GM12878 (cell line): ENCODE data around the gene CAMKK1. TPM values are rescaled to one million over a fixed set of nuclear protein-coding genes. Genes with fewer than 3 reads are reported as not detected.

Source experiments
- ATAC-seq: fragments of 200-7000 bp; cut with Tn5 transposase; 3 replicates; pipeline ENCODE4 v1.9.1; 2020; ENCODE audit warnings: mild to moderate bottlenecking, moderate library complexity
- BruUV-seq: library from RNA; stranded (reverse); fragments of 400-500 nt; replicated peaks from 2 replicates; lab custom pipeline; 2021; lab: Mats Ljungman, UMichigan
- CTCF ChIA-PET: fragments of 300-600 bp; sonication (Branson Sonifier 250); formaldehyde crosslinking; extraction: SDS; loops from one replicate; lab custom pipeline; 2021; ENCODE audit warnings: inconsistent platforms; lab: Yijun Ruan, JAX
- POLR2A ChIA-PET: fragments of 350-600 bp; formaldehyde crosslinking; extraction: SDS; loops from one replicate; lab custom pipeline; 2021; ENCODE audit warnings: inconsistent platforms; lab: Charles Lee
- RAD21 ChIA-PET: fragments of 300-600 bp; sonication (Branson Sonifier 250); formaldehyde crosslinking; loops from one replicate; lab custom pipeline; 2023; ENCODE audit warnings: antibody characterized with exemption; ENCODE audit not compliant: unreplicated experiment; lab: Charles Lee
- SMC1A ChIA-PET: fragments of 300-600 bp; sonication (Branson Sonifier 250); formaldehyde crosslinking; loops from one replicate; lab custom pipeline; 2023; ENCODE audit not compliant: unreplicated experiment, uncharacterized antibody; lab: Charles Lee
- DNase-seq: peaks from one replicate; pipeline ENCODE4 v3.0.0-alpha.2; 2011; ENCODE audit warnings: low read depth, low spot score
- FAIRE-seq: peaks from 3 replicates; lab custom pipeline; 2011; peaks lifted over from hg19 to GRCh38; lab: Jason Lieb, UNC
- H2AFZ ChIP-seq: 2 replicates; pipeline ENCODE4 v1.6.0; 2011; ENCODE audit warnings: low read depth, low read length, control low read depth; ENCODE audit not compliant: control insufficient read depth
- H3K27ac ChIP-seq: 2 replicates; pipeline ENCODE4 v1.5.1; 2011; ENCODE audit warnings: control low read depth; ENCODE audit not compliant: control insufficient read depth, insufficient read depth
- H3K27me3 ChIP-seq, 2 experiments: replicated peaks in 1 of 2; 2 replicates each; pipeline versions ENCODE4 v1.6.0 to v1.6.1; 2011; ENCODE audit warnings: low read length in 1 of 2; ENCODE audit not compliant: control insufficient read depth in 2 of 2, insufficient read depth in 2 of 2
- H3K36me3 ChIP-seq, 2 experiments: 2 replicates each; pipeline ENCODE4 v1.5.1; 2011; ENCODE audit warnings: low read length in 1 of 2; ENCODE audit not compliant: control insufficient read depth in 2 of 2, insufficient read depth in 2 of 2
- H3K4me1 ChIP-seq: 2 replicates; pipeline ENCODE4 v1.6.1; 2011; ENCODE audit warnings: mild to moderate bottlenecking, low read length, moderate library complexity, mixed read lengths; ENCODE audit not compliant: control insufficient read depth, insufficient read depth
- H3K4me2 ChIP-seq: 2 replicates; pipeline ENCODE4 v1.6.0; 2011; ENCODE audit warnings: control low read depth; ENCODE audit not compliant: control insufficient read depth, insufficient read depth
- H3K4me3 ChIP-seq: fragments of 200-600 bp; sonication (generic); 2 replicates; pipeline ENCODE4 v1.5.1; 2016
- H3K79me2 ChIP-seq: 2 replicates; pipeline ENCODE4 v1.6.0; 2011; ENCODE audit warnings: low read length; ENCODE audit not compliant: control insufficient read depth, insufficient read depth
- H3K9ac ChIP-seq: 2 replicates; pipeline ENCODE4 v1.8.0; 2011; ENCODE audit warnings: low read length, control low read depth, mixed read lengths; ENCODE audit not compliant: control insufficient read depth, insufficient read depth
- H3K9me3 ChIP-seq: replicated peaks from 3 replicates; pipeline ENCODE4 v1.5.1; 2011; ENCODE audit warnings: mild to moderate bottlenecking, low read length; ENCODE audit not compliant: control insufficient read depth, insufficient read depth
- H4K20me1 ChIP-seq: 2 replicates; pipeline ENCODE4 v1.6.0; 2011; ENCODE audit not compliant: control insufficient read depth, insufficient read depth
- BHLHE40 ChIP-seq, 2 experiments: fragments of 450-650 bp in 1 of 2; IDR thresholded peaks; 2 replicates each; pipeline ENCODE4 v1.6.1; 2011 to 2017; ENCODE audit warnings: low read depth in 2 of 2, borderline replicate concordance in 1 of 2, improper control_type of control experiment in 1 of 2, low read length in 1 of 2, mild to moderate bottlenecking in 1 of 2
- BRCA1 ChIP-seq: IDR thresholded peaks from 2 replicates; pipeline ENCODE4 v1.6.1; 2011; ENCODE audit warnings: low read depth, low read length, improper control_type of control experiment
- CHD1 ChIP-seq: IDR thresholded peaks from 2 replicates; pipeline ENCODE4 v1.6.1; 2012; ENCODE audit warnings: low read depth, low read length, improper control_type of control experiment
- CUX1 ChIP-seq: IDR thresholded peaks from 2 replicates; pipeline ENCODE4 v1.6.1; 2012; ENCODE audit warnings: improper control_type of control experiment, low read depth, low read length; ENCODE audit not compliant: insufficient replicate concordance
- EP300 ChIP-seq, 2 experiments: fragments of 150-350 bp in 1 of 2; IDR thresholded peaks; 2 replicates each; pipeline ENCODE4 v1.6.1; 2011 to 2012; ENCODE audit warnings: low read depth in 2 of 2, low read length in 2 of 2, borderline replicate concordance in 1 of 2, improper control_type of control experiment in 1 of 2, inconsistent platforms in 1 of 2; ENCODE audit not compliant: control insufficient read depth in 1 of 2
- JUNB ChIP-seq: IDR thresholded peaks from 2 replicates; pipeline ENCODE4 v1.6.1; 2016; ENCODE audit warnings: antibody characterized with exemption, mild to moderate bottlenecking
- MYB ChIP-seq: fragments of 150-350 bp; IDR thresholded peaks from 2 replicates; pipeline ENCODE4 v1.6.1; 2014; ENCODE audit warnings: mild to moderate bottlenecking, low read depth, low read length, borderline replicate concordance
- NBN ChIP-seq: fragments of 450-650 bp; IDR thresholded peaks from 2 replicates; pipeline ENCODE4 v1.6.1; 2016
- POLR2A ChIP-seq: IDR thresholded peaks from 2 replicates; pipeline ENCODE4 v1.6.1; 2011; ENCODE audit warnings: low read depth, mild to moderate bottlenecking, low read length
- WRNIP1 ChIP-seq: IDR thresholded peaks from 2 replicates; pipeline ENCODE4 v1.6.1; 2011; ENCODE audit warnings: low read depth, low read length, improper control_type of control experiment, borderline replicate concordance
- WGBS: methylation state at CpG from one replicate; pipeline ENCODE4 v1.1.6; 2016; ENCODE audit warnings: low lambda C conversion rate; ENCODE audit not compliant: insufficient replicate concordance, insufficient coverage; ENCODE audit errors: missing lambda C conversion rate; 5-methylcytosine and 5-hydroxymethylcytosine counted together
- in situ Hi-C: fragments of 300-500 bp; cut with MboI; formaldehyde crosslinking; loops from 9 replicates; pipeline ENCODE4 v1.14.3; 2018; ENCODE audit warnings: mixed read lengths
- intact Hi-C: fragments of 100-400 bp; cut with micrococcal nuclease; formaldehyde crosslinking; loops from one replicate; pipeline ENCODE4 v1.14.2; 2022; ENCODE audit not compliant: unreplicated experiment
- polyA plus RNA-seq, 11 experiments: library from polyadenylated mRNA; depleted of rRNA in 4 of 11; unstranded in 6 of 11; stranded (reverse) in 5 of 11; fragments of >200 nt; fragmentation: Nextera tagmentation in 4 of 11; fragmentation: Illumina TruSeq in 1 of 11; extraction: Ambion mirVana in 4 of 11; extraction: Trizol in 1 of 11; gene quantifications; 1 replicate in 1 of 11; 2 replicates in 10 of 11; pipeline versions ENCODE4 v1.2.1 to v1.2.3, GENCODE V29; 2011 to 2016; ENCODE audit warnings: inconsistent platforms in 2 of 11, missing spikeins in 2 of 11, low read depth in 1 of 11
- total RNA-seq, 4 experiments: library from RNA; depleted of rRNA in 3 of 4; stranded (reverse); fragments of >200 nt in 3 of 4; fragmentation: Illumina TruSeq in 1 of 4; extraction: Trizol in 1 of 4; gene quantifications; 2 replicates each; pipeline versions ENCODE4 v1.2.1 to v1.2.3, GENCODE V29; 2013 to 2021
- TF ChIP-seq, protein P1 (sequence below): fragments of 450-650 bp; IDR thresholded peaks from 2 replicates; pipeline ENCODE4 v1.6.1; 2017; ENCODE audit warnings: low read depth, mild to moderate bottlenecking, moderate library complexity

The CAMKK1 gene
- total and polyA plus RNA-seq, 10 of the 15 experiments (the other 5 are each of a cell fraction or from before 2014, with no cell fraction given) = 0.06 to 0.84 (median 0.37) TPM

DNA sequence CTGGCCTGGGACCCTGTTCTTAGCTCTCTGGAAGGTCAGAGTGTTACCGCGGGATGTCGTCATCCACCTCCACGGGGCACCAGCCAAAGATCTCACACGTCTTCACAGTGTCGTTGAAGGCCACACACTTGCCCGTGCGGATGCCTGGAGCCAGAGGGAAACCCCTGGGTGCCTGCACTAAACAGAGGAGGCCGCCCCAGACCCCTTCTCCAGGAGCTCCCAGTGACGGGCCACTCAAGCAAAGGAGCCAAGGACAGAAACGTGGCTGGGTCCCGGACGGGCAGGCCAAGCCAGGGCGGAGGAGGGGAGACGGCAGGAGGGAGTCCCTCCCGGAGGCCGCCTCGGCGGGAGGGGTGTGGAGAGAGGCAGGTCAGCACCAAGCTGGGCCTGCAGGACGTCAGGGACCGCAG lies 11.0 kb upstream of the CAMKK1 start (continued):
- TF ChIP-seq CUX1 = no peak
- TF ChIP-seq MYB = no peak
- TF ChIP-seq BRCA1 = no peak
- TF ChIP-seq CHD1 = no peak

DNA sequence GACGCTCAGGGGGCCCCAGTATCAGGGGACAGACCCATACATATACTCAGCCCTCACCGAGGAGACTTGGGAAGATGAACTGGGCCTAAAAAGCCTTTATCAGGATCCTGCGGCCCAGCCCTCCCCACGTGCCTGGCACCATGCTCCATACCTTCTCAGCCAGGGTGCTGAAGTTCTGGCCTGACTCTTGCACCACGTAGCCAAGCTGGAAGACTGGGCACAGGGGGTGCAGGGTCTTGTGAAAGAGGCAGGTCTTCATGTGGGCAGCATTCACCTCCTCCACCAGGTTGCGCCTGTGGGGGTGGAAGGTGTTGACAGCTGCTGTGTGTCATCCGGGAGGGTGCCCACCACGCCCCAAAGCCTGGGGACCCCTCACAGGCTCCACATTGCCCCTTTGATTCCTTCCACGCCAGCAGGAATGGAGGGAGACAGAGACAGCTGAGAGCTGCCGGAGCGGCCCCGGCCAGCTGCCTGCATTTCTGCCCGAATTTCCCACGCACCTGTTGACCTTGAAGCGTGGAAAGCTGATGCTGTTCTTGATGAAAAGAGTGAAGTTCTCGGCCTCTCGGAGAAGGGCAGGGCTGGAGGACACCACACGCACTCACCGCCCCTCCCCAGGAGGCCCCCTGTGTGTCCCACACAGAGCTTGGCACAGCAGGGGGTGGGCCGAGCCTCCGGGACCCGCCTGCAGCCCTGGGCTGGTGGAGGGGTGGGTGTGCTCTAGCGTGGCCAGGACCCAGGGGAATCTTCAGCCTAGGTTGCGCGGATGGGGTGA lies 10.4 kb upstream of the CAMKK1 start:
- H3K4me1 ChIP-seq = peaks cover 5% of the 10 kb centered on the region
- WGBS = 46% methylated on average over 25 of the region's 25 CpGs
- no peak overlapping the region for H2AFZ ChIP-seq
- no peak overlapping the region for H3K4me3 ChIP-seq
- H3K79me2 ChIP-seq = no peaks in the 10 kb centered on the region
- POLR2A ChIA-PET = interaction anchor here (1.9 kb wide), 1 partner anchor 10 kb away, joined by 5 read pairs; no protein-coding TSS in a partner anchor
- no peaks in the 10 kb centered on the region; a peak in 1 of 4 replicates for H3K27me3 ChIP-seq
- H3K4me2 ChIP-seq = no peak overlapping the region
- no TSS peak for BruUV-seq
- RAD21 ChIA-PET = no interaction called here
- H3K9ac ChIP-seq = no peak overlapping the region
- no peak for ATAC-seq
- no peak for DNase-seq
- no peak for FAIRE-seq
- H3K27ac ChIP-seq = no peak overlapping the region
- no peaks in the 10 kb centered on the region for H4K20me1 ChIP-seq
- CTCF ChIA-PET = interaction anchor here (1.0 to 1.6 kb wide), 2 partner anchors 8 to 11 kb away, joined by 3 to 7 read pairs; no protein-coding TSS in a partner anchor
- no peaks in the 10 kb centered on the region for H3K9me3 ChIP-seq
- intact Hi-C loops (no loop called here), in situ Hi-C loops (no loop called here)
- H3K36me3 ChIP-seq = no peaks in the 10 kb centered on the region
- SMC1A ChIA-PET = interaction anchor here (1.5 to 1.9 kb wide), 2 partner anchors 11 to 13 kb away, joined by 4 to 7 read pairs; no protein-coding TSS in a partner anchor
- no peak for TF ChIP-seq NBN
- no peak for TF ChIP-seq BHLHE40 (IDR thresholded peaks at IDR 0.05; ENCODE audit: borderline replicate concordance in 1 of 2, low read depth in 2 of 2, low read length in 1 of 2)
- TF ChIP-seq POLR2A = no peak
- TF ChIP-seq, protein P1, sequence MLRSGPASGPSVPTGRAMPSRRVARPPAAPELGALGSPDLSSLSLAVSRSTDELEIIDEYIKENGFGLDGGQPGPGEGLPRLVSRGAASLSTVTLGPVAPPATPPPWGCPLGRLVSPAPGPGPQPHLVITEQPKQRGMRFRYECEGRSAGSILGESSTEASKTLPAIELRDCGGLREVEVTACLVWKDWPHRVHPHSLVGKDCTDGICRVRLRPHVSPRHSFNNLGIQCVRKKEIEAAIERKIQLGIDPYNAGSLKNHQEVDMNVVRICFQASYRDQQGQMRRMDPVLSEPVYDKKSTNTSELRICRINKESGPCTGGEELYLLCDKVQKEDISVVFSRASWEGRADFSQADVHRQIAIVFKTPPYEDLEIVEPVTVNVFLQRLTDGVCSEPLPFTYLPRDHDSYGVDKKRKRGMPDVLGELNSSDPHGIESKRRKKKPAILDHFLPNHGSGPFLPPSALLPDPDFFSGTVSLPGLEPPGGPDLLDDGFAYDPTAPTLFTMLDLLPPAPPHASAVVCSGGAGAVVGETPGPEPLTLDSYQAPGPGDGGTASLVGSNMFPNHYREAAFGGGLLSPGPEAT = no peak
- TF ChIP-seq JUNB = no peak
- no peak for TF ChIP-seq EP300 (IDR thresholded peaks at IDR 0.05; ENCODE audit: borderline replicate concordance in 1 of 2, control insufficient read depth in 1 of 2, low read depth in 2 of 2, low read length in 2 of 2)
- no peak for TF ChIP-seq WRNIP1
